HepG2 (cell line): Measurements from ENCODE around the gene ZNF620. TPM values are rescaled to one million over a fixed set of nuclear protein-coding genes. Genes with fewer than 3 reads are reported as not detected.

Experiments used
- ATM ChIP-seq: fragments of 450-650 bp; IDR thresholded peaks from 2 replicates; pipeline ENCODE4 v1.7.1; 2017; ENCODE audit warnings: mild to moderate bottlenecking, borderline replicate concordance
- EEA1 ChIP-seq: sonication (generic); formaldehyde crosslinking; IDR thresholded peaks from 2 replicates; pipeline ENCODE4 v1.5.1; 2020; ENCODE audit warnings: mild to moderate bottlenecking, missing genetic modification reagents, borderline replicate concordance
- FOXJ3 ChIP-seq: sonication (generic); formaldehyde crosslinking; IDR thresholded peaks from 2 replicates; pipeline ENCODE4 v1.4.0; 2020; ENCODE audit warnings: missing genetic modification reagents, mild to moderate bottlenecking, borderline replicate concordance
- FUBP1 ChIP-seq: sonication (generic); formaldehyde crosslinking; IDR thresholded peaks from 2 replicates; pipeline ENCODE4 v1.5.1; 2020; ENCODE audit warnings: missing genetic modification reagents, mild to moderate bottlenecking, borderline replicate concordance
- GMEB2 ChIP-seq: IDR thresholded peaks from 2 replicates; pipeline ENCODE4 v1.6.1; 2016; ENCODE audit warnings: missing biosample characterization, missing genetic modification reagents, low read depth
- KMT2A ChIP-seq: sonication (generic); formaldehyde crosslinking; IDR thresholded peaks from 2 replicates; pipeline ENCODE4 v1.4.0; 2020; ENCODE audit warnings: missing genetic modification reagents
- MIER3 ChIP-seq: IDR thresholded peaks from 2 replicates; pipeline ENCODE4 v1.6.1; 2016; ENCODE audit warnings: missing compliant biosample characterization, borderline replicate concordance
- MYNN ChIP-seq: sonication (generic); formaldehyde crosslinking; IDR thresholded peaks from 2 replicates; pipeline ENCODE4 v1.4.0; 2020; ENCODE audit warnings: mild to moderate bottlenecking, low read depth, missing genetic modification reagents
- NR2F2 ChIP-seq: IDR thresholded peaks from 2 replicates; pipeline ENCODE4 v1.6.1; 2012; ENCODE audit warnings: low read depth, inconsistent platforms, borderline replicate concordance
- PITX1 ChIP-seq: sonication (generic); formaldehyde crosslinking; IDR thresholded peaks from 2 replicates; pipeline ENCODE4 v1.5.1; 2020; ENCODE audit warnings: mild to moderate bottlenecking, missing genetic modification reagents
- PTBP1 ChIP-seq: fragments of 200-400 bp; formaldehyde crosslinking; IDR thresholded peaks from 2 replicates; pipeline ENCODE4 v1.6.1; 2018; ENCODE audit warnings: low read length, low read depth; ENCODE audit not compliant: poor library complexity, severe bottlenecking
- SPEN ChIP-seq: sonication (generic); formaldehyde crosslinking; IDR thresholded peaks from 2 replicates; pipeline ENCODE4 v1.5.1; 2020; ENCODE audit warnings: low read depth, mild to moderate bottlenecking, missing genetic modification reagents
- SUZ12 ChIP-seq: fragments of 150-350 bp; IDR thresholded peaks from 2 replicates; pipeline ENCODE4 v1.6.1; 2014; ENCODE audit warnings: low read depth, low read length
- ZBTB38 ChIP-seq: sonication (generic); formaldehyde crosslinking; IDR thresholded peaks from 2 replicates; pipeline ENCODE4 v1.5.1; 2020; ENCODE audit warnings: mild to moderate bottlenecking, missing genetic modification reagents
- ZNF10 ChIP-seq: sonication (generic); formaldehyde crosslinking; IDR thresholded peaks from 2 replicates; pipeline ENCODE4 v1.4.0; 2020; ENCODE audit warnings: mild to moderate bottlenecking, low read depth, missing genetic modification reagents, borderline replicate concordance
- ZNF264 ChIP-seq: sonication (generic); formaldehyde crosslinking; IDR thresholded peaks from 2 replicates; pipeline ENCODE4 v1.4.0; 2020; ENCODE audit warnings: missing genetic modification reagents
- ZNF652 ChIP-seq: IDR thresholded peaks from 2 replicates; pipeline ENCODE4 v1.6.1; 2016; ENCODE audit warnings: low read depth, borderline replicate concordance
- ZNF775 ChIP-seq: sonication (generic); formaldehyde crosslinking; IDR thresholded peaks from 2 replicates; pipeline ENCODE4 v1.4.0; 2020; ENCODE audit warnings: missing genetic modification reagents, mild to moderate bottlenecking, moderate library complexity, borderline replicate concordance
- polyA plus RNA-seq, 8 experiments: library from polyadenylated mRNA; depleted of rRNA in 3 of 8; stranded (reverse) in 7 of 8; unstranded in 1 of 8; fragments of >200 nt; fragmentation: Illumina TruSeq in 4 of 8; extraction: Trizol in 4 of 8; gene quantifications; 2 replicates each; pipeline versions ENCODE4 v1.2.1 to v1.2.3, GENCODE V29; 2011 to 2016; ENCODE audit warnings: low read depth in 4 of 8, missing spikeins in 1 of 8, mixed read lengths in 1 of 8; ENCODE audit not compliant: insufficient read depth in 1 of 8
- total RNA-seq, 5 experiments: library from RNA; depleted of rRNA; stranded (reverse); fragments of >200 nt; fragmentation: Illumina TruSeq; extraction: Trizol; gene quantifications; 2 replicates each; pipeline ENCODE4 v1.2.3, GENCODE V29; 2016; ENCODE audit warnings: low read depth in 1 of 5
- TF ChIP-seq, protein P1 (sequence below): sonication (generic); formaldehyde crosslinking; IDR thresholded peaks from 2 replicates; pipeline ENCODE4 v1.5.0; 2020; ENCODE audit warnings: mild to moderate bottlenecking, missing genetic modification reagents
- TF ChIP-seq, protein P2 (sequence below): sonication (generic); formaldehyde crosslinking; IDR thresholded peaks from 2 replicates; pipeline ENCODE4 v1.8.1; 2023; ENCODE audit warnings: mild to moderate bottlenecking, missing genetic modification reagents, borderline replicate concordance
- TF ChIP-seq, protein P3 (sequence below): sonication (generic); formaldehyde crosslinking; IDR thresholded peaks from 2 replicates; pipeline ENCODE4 v1.8.0; 2022; ENCODE audit warnings: missing genetic modification reagents, mild to moderate bottlenecking, inconsistent platforms, borderline replicate concordance
- TF ChIP-seq, protein P4 (sequence below): sonication (generic); formaldehyde crosslinking; IDR thresholded peaks from 2 replicates; pipeline ENCODE4 v1.8.0; 2022; ENCODE audit warnings: mild to moderate bottlenecking, missing genetic modification reagents, moderate library complexity

Gene ZNF620
- total and polyA plus RNA-seq, 2 of the 13 experiments (the other 11 are each of a cell fraction or from before 2014, with no cell fraction given) = 2.3 to 12.2 TPM

GRCh38 chr3:40524568-40525285, 18.9 kb downstream of the ZNF620 start, which contains the start of gene ZNF621 (continued):
- TF ChIP-seq, protein P1, sequence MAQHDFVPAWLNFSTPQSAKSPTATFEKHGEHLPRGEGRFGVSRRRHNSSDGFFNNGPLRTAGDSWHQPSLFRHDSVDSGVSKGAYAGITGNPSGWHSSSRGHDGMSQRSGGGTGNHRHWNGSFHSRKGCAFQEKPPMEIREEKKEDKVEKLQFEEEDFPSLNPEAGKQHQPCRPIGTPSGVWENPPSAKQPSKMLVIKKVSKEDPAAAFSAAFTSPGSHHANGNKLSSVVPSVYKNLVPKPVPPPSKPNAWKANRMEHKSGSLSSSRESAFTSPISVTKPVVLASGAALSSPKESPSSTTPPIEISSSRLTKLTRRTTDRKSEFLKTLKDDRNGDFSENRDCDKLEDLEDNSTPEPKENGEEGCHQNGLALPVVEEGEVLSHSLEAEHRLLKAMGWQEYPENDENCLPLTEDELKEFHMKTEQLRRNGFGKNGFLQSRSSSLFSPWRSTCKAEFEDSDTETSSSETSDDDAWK (CRISPR knock-in tag) = no peak
- TF ChIP-seq ZNF775 (CRISPR knock-in tag) (no peak), GMEB2 (CRISPR knock-in tag) (0 out of 2 replicates have a peak, but pooled peaks have one; percentile 40), FUBP1 (CRISPR knock-in tag) (no peak), ZNF652 (CRISPR knock-in tag) (0 out of 2 replicates have a peak, but pooled peaks have one; percentile 20), MYNN (CRISPR knock-in tag) (no peak), KMT2A (peak; percentile 96), ATM (no peak), NR2F2 (no peak), SPEN (CRISPR knock-in tag) (peak; percentile 98), PTBP1 (no peak), ZBTB38 (CRISPR knock-in tag) (peak; percentile 78; the same call in 1 of the 2 replicates), EEA1 (CRISPR knock-in tag) (peak; percentile 31; the same call in 1 of the 2 replicates), PITX1 (CRISPR knock-in tag) (peak; percentile 56; the same call in 1 of the 2 replicates), ZNF10 (no peak), FOXJ3 (CRISPR knock-in tag) (no peak), ZNF264 (CRISPR knock-in tag) (peak; percentile 92), SUZ12 (no peak), MIER3 (CRISPR knock-in tag) (peak; percentile 73; the same call in 1 of the 2 replicates)
- TF ChIP-seq, protein P2, sequence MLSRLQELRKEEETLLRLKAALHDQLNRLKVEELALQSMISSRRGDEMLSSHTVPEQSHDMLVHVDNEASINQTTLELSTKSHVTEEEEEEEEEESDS (CRISPR knock-in tag) = 0 out of 2 replicates have a peak, but pooled peaks have one; percentile 56
- TF ChIP-seq, protein P3, sequence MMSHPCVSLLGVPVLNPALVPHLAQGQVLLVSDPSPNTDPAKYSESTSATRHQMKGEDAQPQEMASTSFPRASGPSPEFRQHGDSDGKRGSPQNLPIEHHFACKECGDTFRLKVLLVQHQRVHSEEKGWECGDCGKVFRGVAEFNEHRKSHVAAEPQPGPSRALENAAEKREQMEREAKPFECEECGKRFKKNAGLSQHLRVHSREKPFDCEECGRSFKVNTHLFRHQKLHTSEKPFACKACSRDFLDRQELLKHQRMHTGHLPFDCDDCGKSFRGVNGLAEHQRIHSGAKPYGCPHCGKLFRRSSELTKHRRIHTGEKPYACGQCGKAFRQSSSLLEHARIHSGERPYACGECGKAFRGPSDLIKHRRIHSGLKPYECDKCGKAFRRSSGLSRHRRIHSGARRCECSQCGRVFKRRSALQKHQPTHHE (CRISPR knock-in tag) = 0 out of 2 replicates have a peak, but pooled peaks have one; percentile 63
- TF ChIP-seq, protein P4, sequence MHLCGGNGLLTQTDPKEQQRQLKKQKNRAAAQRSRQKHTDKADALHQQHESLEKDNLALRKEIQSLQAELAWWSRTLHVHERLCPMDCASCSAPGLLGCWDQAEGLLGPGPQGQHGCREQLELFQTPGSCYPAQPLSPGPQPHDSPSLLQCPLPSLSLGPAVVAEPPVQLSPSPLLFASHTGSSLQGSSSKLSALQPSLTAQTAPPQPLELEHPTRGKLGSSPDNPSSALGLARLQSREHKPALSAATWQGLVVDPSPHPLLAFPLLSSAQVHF (CRISPR knock-in tag) = no peak
